GM19395 (cell line): ENCODE data around the gene POLR1A.
A peak's percentile ranks its signal among the peaks of the same experiment; 100 is the strongest.

ENCODE experiments used
- ATAC-seq: cut with Tn5 transposase; IDR thresholded peaks from one replicate; pipeline ENCODE4 v1.9.1; 2021; ENCODE audit warnings: mild to moderate bottlenecking, moderate library complexity; ENCODE audit not compliant: unreplicated experiment

Gene POLR1A

DNA sequence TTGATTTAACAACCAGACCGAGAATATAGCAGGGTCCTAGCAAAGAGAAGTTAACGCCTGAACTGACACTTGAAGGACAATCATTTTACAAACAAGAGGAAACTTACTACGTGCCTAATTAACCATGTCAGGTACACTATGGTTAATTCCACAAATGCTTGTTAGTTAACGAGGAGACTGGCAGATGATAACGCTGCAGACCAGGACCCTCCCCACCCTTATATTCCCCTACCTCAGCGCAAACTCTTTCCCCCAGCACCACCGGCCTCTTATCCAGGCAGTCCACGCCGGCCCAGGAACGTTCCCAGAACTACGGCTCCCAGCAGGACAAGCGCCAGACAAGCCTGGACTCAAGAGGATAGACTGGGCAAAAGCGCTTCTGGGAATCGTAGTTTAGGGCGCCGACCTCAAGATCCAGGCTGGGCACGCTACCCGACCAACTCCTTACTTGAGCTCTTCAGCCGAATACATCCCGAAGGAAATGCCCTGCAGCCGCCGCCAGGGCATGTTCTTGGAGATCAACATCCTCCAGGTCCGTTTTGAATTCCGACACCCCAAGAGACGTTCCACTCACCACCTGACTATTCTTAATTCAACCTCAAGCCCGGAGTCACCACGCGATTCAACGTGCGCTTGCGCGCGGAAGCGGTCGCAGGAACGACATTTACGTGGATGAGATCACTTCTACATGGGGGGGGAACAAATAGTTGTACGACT, at the start of gene POLR1A:
Gene POLR1A (minus strand): TSS at position 635 of the 717 bp plus-strand sequence. CDS start 110 bp downstream, at position 525.
- peak; percentile 80 for ATAC-seq

GRCh38 chr2:86150502-86150901, 44.8 kb upstream of the POLR1A start:
- ATAC-seq: no peak

- no peak for ATAC-seq
Observed at GRCh38 chr2:86147793-86148192, 42.1 kb upstream of the POLR1A start.

DNA sequence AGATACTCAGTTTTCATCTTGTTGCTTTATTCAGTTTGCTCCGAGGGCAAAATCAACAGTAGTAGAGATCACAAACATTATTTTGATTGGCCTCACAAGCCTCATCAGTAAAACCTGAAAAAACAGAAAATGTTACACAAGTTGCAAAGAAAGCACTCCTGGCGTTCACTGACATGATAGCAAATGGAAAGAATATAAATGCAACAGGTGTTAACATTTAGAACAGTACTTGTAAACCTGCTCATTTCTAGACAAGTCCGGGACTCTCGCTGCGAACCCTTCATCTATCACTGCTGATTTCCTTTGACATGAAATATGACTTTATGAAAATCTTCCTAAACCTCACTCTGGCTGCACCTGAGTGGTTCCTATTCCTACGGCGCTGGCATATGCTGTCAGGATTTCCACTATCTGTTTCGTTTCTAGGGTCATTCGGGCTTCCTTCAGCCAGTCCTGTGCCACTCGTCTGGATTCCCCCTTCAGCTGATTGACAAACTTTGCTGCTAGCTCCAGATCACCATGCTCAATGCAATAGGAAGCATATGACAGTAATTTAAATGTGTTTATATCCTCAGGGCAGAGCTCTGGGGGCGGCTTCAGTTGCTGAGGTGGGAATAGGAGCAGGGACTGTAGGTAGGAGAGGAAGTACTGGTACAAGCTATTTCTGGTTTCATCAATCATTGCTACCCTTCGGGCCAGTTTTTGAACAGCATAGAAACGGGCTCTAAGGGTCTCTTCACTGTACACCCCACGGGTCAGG, 38.4 kb upstream of the POLR1A start:
- no peak for ATAC-seq

- ATAC-seq: no peak
Observed at GRCh38 chr2:86143307-86143706, 37.6 kb upstream of the POLR1A start.

GRCh38 chr2:86142436-86143257, 37.0 kb upstream of the POLR1A start:
- no peak for ATAC-seq

DNA sequence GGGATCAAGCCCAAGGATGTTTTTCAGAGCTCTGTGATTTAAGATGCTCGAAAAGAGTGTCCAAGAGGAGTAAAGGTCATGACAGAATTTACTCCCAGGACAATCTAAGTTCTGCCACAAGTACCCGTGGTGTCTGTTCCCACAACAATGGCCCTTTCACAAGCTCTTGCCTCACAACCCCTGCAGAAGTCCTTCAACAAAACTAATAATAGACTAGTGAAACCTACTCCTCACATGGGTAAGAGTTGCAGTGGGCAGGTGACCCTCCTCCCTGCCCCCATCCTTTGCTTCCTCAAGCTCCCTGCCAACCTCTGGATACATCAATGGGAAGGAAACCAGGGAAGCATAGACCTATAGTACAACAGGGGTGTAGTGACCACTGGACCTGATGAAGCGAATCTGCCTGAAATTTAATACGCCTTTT, 35.3 kb upstream of the POLR1A start:
- no peak for ATAC-seq

- ATAC-seq: no peak
Observed at GRCh38 chr2:86139981-86140380, 34.3 kb upstream of the POLR1A start.

DNA sequence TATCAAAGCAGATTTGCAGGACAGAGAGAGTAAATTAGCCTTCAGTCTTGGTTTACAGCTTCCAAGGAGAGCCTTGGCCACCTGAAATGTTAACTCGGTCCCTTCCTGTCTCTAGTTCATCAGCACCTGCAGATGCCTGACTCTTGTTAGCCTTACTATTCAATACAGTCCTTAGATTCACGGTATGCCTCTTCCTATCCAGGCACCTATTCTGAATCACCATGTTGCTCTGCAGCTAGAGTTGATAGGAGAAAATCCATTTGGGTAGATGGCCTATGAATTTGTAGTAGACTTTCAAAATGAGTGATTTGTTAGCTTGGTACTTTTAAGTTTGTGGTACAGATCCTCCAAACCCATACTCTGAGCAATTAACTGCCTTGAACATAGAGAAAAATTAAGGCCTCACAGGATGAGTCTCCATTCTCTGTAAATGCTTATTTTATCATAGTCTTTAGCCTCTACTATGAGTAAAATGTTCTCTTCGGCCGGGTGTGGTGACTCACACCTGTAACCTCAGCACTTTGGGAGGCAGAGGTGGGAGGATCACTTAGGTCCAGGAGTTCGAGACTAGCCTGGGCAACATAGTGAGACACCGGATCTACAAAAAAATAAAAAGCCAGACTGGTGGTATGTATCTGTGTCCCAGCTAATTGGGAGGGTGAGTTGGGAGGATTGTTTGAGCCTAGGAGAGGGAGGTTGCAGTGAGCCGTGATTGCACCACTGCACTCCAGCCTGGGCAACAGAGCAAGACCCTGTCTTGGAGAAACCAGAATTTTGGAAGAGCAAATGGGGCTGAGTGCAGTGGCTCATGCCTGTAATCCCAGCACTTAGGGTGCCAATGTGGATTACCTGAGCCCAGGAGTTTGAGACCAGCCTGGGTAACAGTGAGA, 33.3 kb upstream of the POLR1A start:
- ATAC-seq: no peak

GRCh38 chr2:86136141-86136540, 30.5 kb upstream of the POLR1A start:
- no peak for ATAC-seq

DNA sequence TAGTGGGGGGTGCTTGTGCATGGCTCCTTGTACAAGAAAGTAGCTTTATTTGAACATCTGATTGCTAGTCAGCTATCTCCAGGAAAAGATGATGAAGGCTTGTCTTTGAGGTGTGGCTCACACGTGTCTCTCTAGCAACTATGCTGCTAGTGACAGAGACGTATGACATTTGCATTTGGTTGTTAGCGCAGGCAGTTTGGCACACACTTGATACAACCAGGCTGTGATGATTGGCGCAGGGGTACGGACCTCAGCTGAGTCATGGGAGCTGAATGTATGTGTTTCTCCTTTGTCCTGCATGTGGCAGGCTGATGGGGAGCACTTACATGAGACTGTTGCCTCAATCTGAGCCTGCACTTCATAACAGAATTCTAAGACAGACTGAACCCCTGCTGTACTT, 30.0 kb upstream of the POLR1A start:
- ATAC-seq: no peak

DNA sequence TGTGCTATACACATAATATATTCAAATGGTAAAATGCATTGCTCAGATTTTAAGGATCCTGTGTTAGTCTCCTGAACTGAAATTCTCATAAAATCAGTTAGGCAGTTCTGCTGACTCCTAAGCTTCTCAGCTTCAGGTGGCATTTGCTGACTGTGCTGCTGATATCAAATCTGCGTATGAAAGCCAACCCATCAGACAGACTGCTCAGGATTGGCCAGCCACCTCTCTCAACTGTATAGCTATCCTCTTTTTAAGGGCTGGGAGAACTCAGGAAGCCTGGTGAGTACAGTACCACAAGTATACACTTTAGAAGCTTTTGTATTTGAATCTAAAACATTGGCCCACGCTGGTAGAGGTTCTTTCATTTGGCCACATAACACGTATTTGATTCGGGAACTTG, 29.0 kb upstream of the POLR1A start:
- no peak for ATAC-seq

GRCh38 chr2:86124683-86125082, 19.0 kb upstream of the POLR1A start:
- ATAC-seq: no peak

- no peak for ATAC-seq
Observed at GRCh38 chr2:86123328-86123925, 17.7 kb upstream of the POLR1A start.

GRCh38 chr2:86118130-86118529, 12.4 kb upstream of the POLR1A start:
- ATAC-seq: no peak

- no peak for ATAC-seq
Observed at GRCh38 chr2:86107031-86107430, 1.3 kb upstream of the POLR1A start.

GRCh38 chr2:86105969-86106945, 571 bp upstream of the POLR1A start, which contains the start of gene PTCD3:
TSS of gene PTCD3 (plus strand) at chr2:86106235. CDS start at chr2:86106248, 13 bp downstream.
- peak; percentile 94 for ATAC-seq

- no peak for ATAC-seq
Observed at GRCh38 chr2:86102157-86102556, 3.5 kb downstream of the POLR1A start.

DNA sequence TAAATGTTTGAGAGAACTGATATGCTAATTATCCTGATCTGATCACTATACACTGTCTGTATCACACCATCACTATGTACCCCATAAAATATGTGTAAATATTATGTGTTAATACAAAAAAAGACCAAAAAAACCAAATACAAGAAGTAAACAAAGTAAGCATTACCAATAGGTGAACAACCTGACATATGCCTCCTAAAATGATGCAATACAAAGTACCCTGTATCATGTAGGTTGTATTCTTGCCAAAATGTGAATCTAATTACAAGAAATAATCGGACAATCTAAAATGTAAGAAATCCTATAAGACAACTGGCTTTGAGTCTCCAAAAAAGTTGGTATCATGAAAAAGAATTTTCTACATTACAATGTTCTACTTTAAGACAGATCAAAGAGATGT, 7.8 kb downstream of the POLR1A start:
- no peak for ATAC-seq
